MCF 10A (cell line): Measurements from ENCODE around the gene THBD. TPM values are rescaled to one million over a fixed set of nuclear protein-coding genes. Genes with fewer than 3 reads are reported as not detected.
"Not testable (repeated sequence)": the region's sequence is repeated elsewhere in the genome, so short reads cannot be mapped to it uniquely, and the experiment has no call there.

ENCODE experiments used
- BruUV-seq: library from RNA; stranded (reverse); fragments of 400-500 nt; replicated peaks from 2 replicates; lab custom pipeline; 2021; lab: Mats Ljungman, UMichigan
- CTCF ChIA-PET: fragments of 300-600 bp; sonication (Branson Sonifier 250); formaldehyde crosslinking; extraction: SDS; loops from one replicate; lab custom pipeline; 2021; ENCODE audit warnings: antibody characterized with exemption, inconsistent platforms; lab: Yijun Ruan, JAX
- POLR2A ChIA-PET: fragments of 300-600, 350-650 bp; sonication (Branson Sonifier 250); formaldehyde crosslinking; extraction: SDS; loops from one replicate; lab custom pipeline; 2020; ENCODE audit warnings: antibody characterized with exemption, inconsistent platforms; lab: Yijun Ruan, JAX
- DNase-seq: peaks from one replicate; pipeline ENCODE4 v3.0.0-alpha.2; 2018; ENCODE audit not compliant: unreplicated experiment
- H3K27ac Mint-ChIP-seq: one replicate; pipeline ENCODE4 v1.8.0; 2022; ENCODE audit warnings: mild to moderate bottlenecking, low read depth, mixed read lengths; ENCODE audit not compliant: unreplicated experiment
- H3K27me3 Mint-ChIP-seq: one replicate; pipeline ENCODE4 v1.8.0; 2022; ENCODE audit warnings: mixed read lengths; ENCODE audit not compliant: insufficient read depth, unreplicated experiment
- H3K36me3 Mint-ChIP-seq: one replicate; pipeline ENCODE4 v1.8.0; 2022; ENCODE audit warnings: mild to moderate bottlenecking, moderate library complexity, mixed read lengths; ENCODE audit not compliant: insufficient read depth, unreplicated experiment
- H3K4me1 Mint-ChIP-seq: one replicate; pipeline ENCODE4 v1.8.0; 2022; ENCODE audit warnings: mixed read lengths; ENCODE audit not compliant: insufficient read depth, unreplicated experiment
- H3K4me3 Mint-ChIP-seq: one replicate; pipeline ENCODE4 v1.8.0; 2022; ENCODE audit warnings: mild to moderate bottlenecking, moderate library complexity, mixed read lengths; ENCODE audit not compliant: unreplicated experiment
- H3K9me3 Mint-ChIP-seq: one replicate; pipeline ENCODE4 v1.8.0; 2022; ENCODE audit warnings: mixed read lengths; ENCODE audit not compliant: unreplicated experiment
- CTCF ChIP-seq: fragments of 200-600 bp; IDR thresholded peaks from one replicate; pipeline ENCODE4 v1.8.0; 2022; ENCODE audit warnings: antibody characterized with exemption, mild to moderate bottlenecking; ENCODE audit not compliant: unreplicated experiment
- intact Hi-C: fragments of 100-400 bp; cut with micrococcal nuclease; formaldehyde crosslinking; loops from 2 replicates; pipeline ENCODE4 v1.14.1; 2022
- total RNA-seq: library from RNA; stranded (reverse); gene quantifications from 2 replicates; pipeline ENCODE4 v1.2.3, GENCODE V29; 2022

Gene THBD
- total RNA-seq, 1 experiment from 2014 or later = 15.4 TPM

- ChIA-PET POLR2A (interaction anchor here (1.2 kb wide), 1 partner anchor 54 kb away, joined by 3 read pairs; no protein-coding TSS in a partner anchor), CTCF (interaction anchor here (0.7 to 0.8 kb wide), 2 partner anchors 288 to 1006 kb away, joined by 3 read pairs; no protein-coding TSS in a partner anchor)
- no TSS peak for BruUV-seq
- Mint-ChIP-seq H3K27ac (no peak overlapping the region), H3K4me3 (no peak overlapping the region), H3K36me3 (no peaks in the 10 kb centered on the region), H3K4me1 (no peaks in the 10 kb centered on the region), H3K27me3 (no peaks in the 10 kb centered on the region), H3K9me3 (no peaks in the 10 kb centered on the region)
- no peak for DNase-seq
- no peak for TF ChIP-seq CTCF
- intact Hi-C loops = no loop called here
Observed at GRCh38 chr20:23028392-23028791, 21.1 kb downstream of the THBD start.

- no peak for TF ChIP-seq CTCF
- intact Hi-C loops = no loop called here
- Mint-ChIP-seq H3K27me3 (no peaks in the 10 kb centered on the region), H3K4me1 (peaks cover 5% of the 10 kb centered on the region), H3K4me3 (no peak overlapping the region), H3K27ac (no peak overlapping the region), H3K9me3 (no peaks in the 10 kb centered on the region), H3K36me3 (no peaks in the 10 kb centered on the region)
- no TSS peak for BruUV-seq
- POLR2A ChIA-PET = interaction anchor here (0.7 kb wide), 1 partner anchor 12 kb away, joined by 3 read pairs; no protein-coding TSS in a partner anchor
- CTCF ChIA-PET = interaction anchor here (0.8 kb wide), 1 partner anchor 288 kb away, joined by 3 read pairs; no protein-coding TSS in a partner anchor
- DNase-seq = no peak
Observed at GRCh38 chr20:23027721-23028120, 21.8 kb downstream of the THBD start.

- intact Hi-C loops = not testable (repeated sequence)
Observed at GRCh38 chr20:23025503-23025902, 24.0 kb downstream of the THBD start.

GRCh38 chr20:23024701-23025100, 24.8 kb downstream of the THBD start:
- Mint-ChIP-seq H3K36me3 (no peaks in the 10 kb centered on the region), H3K4me1 (peaks cover 15% of the 10 kb centered on the region), H3K4me3 (no peak overlapping the region), H3K27ac (no peak overlapping the region), H3K27me3 (no peaks in the 10 kb centered on the region), H3K9me3 (no peaks in the 10 kb centered on the region)
- no peak for TF ChIP-seq CTCF
- CTCF ChIA-PET = no interaction called here
- DNase-seq = no peak
- POLR2A ChIA-PET = interaction anchor here (0.7 to 1.1 kb wide), 2 partner anchors 10 to 119 kb away, joined by 3 to 4 read pairs; no protein-coding TSS in a partner anchor
- no TSS peak for BruUV-seq
- intact Hi-C loops = no loop called here

More at GRCh38 chr20:23025503-23025902, 24.0 kb downstream of the THBD start:
- BruUV-seq, H3K27me3 Mint-ChIP-seq, H3K9me3 Mint-ChIP-seq, H3K4me3 Mint-ChIP-seq, H3K27ac Mint-ChIP-seq, H3K36me3 Mint-ChIP-seq: not testable (repeated sequence)
- CTCF ChIA-PET = interaction anchor here (0.7 kb wide), 1 partner anchor 220 kb away, joined by 3 read pairs; no protein-coding TSS in a partner anchor
- DNase-seq = peak; percentile 33
- POLR2A ChIA-PET = interaction anchor here (0.9 to 1.1 kb wide), 2 partner anchors 11 kb away, joined by 3 to 4 read pairs; no protein-coding TSS in a partner anchor
- H3K4me1 Mint-ChIP-seq = peaks cover 15% of the 10 kb centered on the region
